Endodermal cell (in vitro differentiated cells): ENCODE measurements around the gene EEFSEC. TPM values are rescaled to one million over a fixed set of nuclear protein-coding genes. Genes with fewer than 3 reads are reported as not detected.
A peak's percentile ranks its signal among the peaks of the same experiment; 100 is the strongest.

Experiments
- DNase-seq: peaks from one replicate; pipeline ENCODE4 v3.0.0-alpha.2; 2017
- H3K27ac ChIP-seq: 2 replicates; pipeline ENCODE4 v1.5.1; 2013; ENCODE audit warnings: mild to moderate bottlenecking, low read depth, low read length, moderate library complexity
- H3K27me3 ChIP-seq: 2 replicates; pipeline ENCODE4 v1.6.1; 2013; ENCODE audit warnings: mild to moderate bottlenecking, low read length, moderate library complexity; ENCODE audit not compliant: insufficient read depth, control insufficient read depth, poor library complexity, severe bottlenecking
- H3K36me3 ChIP-seq: 2 replicates; pipeline ENCODE4 v1.7.0; 2013; ENCODE audit warnings: mild to moderate bottlenecking, low read length, moderate library complexity; ENCODE audit not compliant: control insufficient read depth, insufficient read depth
- H3K4me1 ChIP-seq: one replicate; pipeline ENCODE4 v1.7.0; 2013; ENCODE audit warnings: low read length; ENCODE audit not compliant: control insufficient read depth, insufficient read depth
- H3K4me3 ChIP-seq: 2 replicates; pipeline ENCODE4 v1.5.1; 2013; ENCODE audit warnings: mild to moderate bottlenecking, low read length, moderate library complexity
- H3K9ac ChIP-seq: 2 replicates; pipeline ENCODE4 v1.6.1; 2013; ENCODE audit warnings: mild to moderate bottlenecking, low read length, moderate library complexity; ENCODE audit not compliant: poor library complexity, severe bottlenecking; ENCODE audit errors: extremely low read depth
- H3K9me3 ChIP-seq: 2 replicates; pipeline ENCODE4 v1.6.1; 2013; ENCODE audit warnings: mild to moderate bottlenecking, low read length, moderate library complexity; ENCODE audit not compliant: control insufficient read depth
- H3K27ac Mint-ChIP-seq: 2 replicates; pipeline ENCODE4 v1.8.0; 2020; ENCODE audit warnings: mixed read lengths
- H3K27me3 Mint-ChIP-seq: 2 replicates; pipeline ENCODE4 v1.8.0; 2021; ENCODE audit warnings: mild to moderate bottlenecking, mixed read lengths; ENCODE audit not compliant: insufficient read depth
- H3K36me3 Mint-ChIP-seq: 2 replicates; pipeline ENCODE4 v1.8.0; 2020; ENCODE audit warnings: low read depth, mixed read lengths
- H3K4me1 Mint-ChIP-seq: 2 replicates; pipeline ENCODE4 v1.8.0; 2020; ENCODE audit warnings: mixed read lengths
- H3K4me3 Mint-ChIP-seq: 2 replicates; pipeline ENCODE4 v1.8.0; 2020; ENCODE audit warnings: mild to moderate bottlenecking, moderate library complexity, mixed read lengths
- H3K9me3 Mint-ChIP-seq: 2 replicates; pipeline ENCODE4 v1.8.0; 2020; ENCODE audit warnings: mild to moderate bottlenecking, mixed read lengths
- WGBS, 2 experiments: methylation state at CpG; one replicate each; pipeline versions ENCODE4 v1.1.5 to v1.1.7; 2013; ENCODE audit warnings: missing lambda C conversion rate in 2 of 2, mixed read lengths in 1 of 2; ENCODE audit not compliant: insufficient coverage in 1 of 2, insufficient read length in 1 of 2; 5-methylcytosine and 5-hydroxymethylcytosine counted together
- total RNA-seq, 2 donors: library from RNA; stranded (reverse); fragmentation: NEBNext Ultra II Directional in 1 of 2; extraction: Animal tissue kit (Norgen Biotek cat#: 25700) in 1 of 2; gene quantifications; 2 replicates in 1 of 2; 3 replicates in 1 of 2; pipeline ENCODE4 v1.2.1, GENCODE V29; 2021
- TF ChIP-seq, protein P1 (sequence below): fragments of 200-600 bp; sonication (generic); conservative IDR thresholded peaks from 2 replicates; pipeline ENCODE4 v1.5.0; 2021; ENCODE audit warnings: antibody characterized with exemption, mild to moderate bottlenecking

Gene EEFSEC
- total RNA-seq, 2 donors from 2014 or later: 11.9 to 15.8 TPM

DNA sequence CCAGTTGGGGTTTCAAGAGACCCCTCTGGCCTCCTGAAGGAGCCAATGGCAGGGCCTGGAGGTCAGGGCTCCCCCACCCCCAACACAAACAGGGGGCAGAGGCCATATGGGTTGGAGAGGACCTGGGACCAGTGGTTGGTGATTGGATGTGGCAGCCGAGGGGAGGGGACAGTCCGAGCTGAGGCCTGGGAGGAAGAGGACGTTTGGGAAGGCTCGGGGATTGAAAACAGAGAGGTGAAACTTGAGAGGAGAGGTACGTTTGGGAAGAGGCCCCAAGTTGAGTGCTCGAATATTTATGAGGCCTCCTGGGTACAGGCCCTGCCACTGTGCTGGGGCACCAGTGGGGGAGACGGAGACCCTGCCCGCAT, 259.7 kb downstream of the EEFSEC start:
- Mint-ChIP-seq H3K9me3 (no peaks in the 10 kb centered on the region), H3K27ac (peak overlapping the region; percentile 94), H3K4me3 (no peak overlapping the region), H3K4me1 (peaks cover 35% of the 10 kb centered on the region), H3K36me3 (no peaks in the 10 kb centered on the region), H3K27me3 (no peaks in the 10 kb centered on the region)
- peak; percentile 77 for DNase-seq
- no peaks in the 10 kb centered on the region for H3K9me3 ChIP-seq
- H3K36me3 ChIP-seq: no peaks in the 10 kb centered on the region
- H3K27me3 ChIP-seq: no peaks in the 10 kb centered on the region
- peaks cover 12% of the 10 kb centered on the region for H3K4me1 ChIP-seq
- TF ChIP-seq, protein P1, sequence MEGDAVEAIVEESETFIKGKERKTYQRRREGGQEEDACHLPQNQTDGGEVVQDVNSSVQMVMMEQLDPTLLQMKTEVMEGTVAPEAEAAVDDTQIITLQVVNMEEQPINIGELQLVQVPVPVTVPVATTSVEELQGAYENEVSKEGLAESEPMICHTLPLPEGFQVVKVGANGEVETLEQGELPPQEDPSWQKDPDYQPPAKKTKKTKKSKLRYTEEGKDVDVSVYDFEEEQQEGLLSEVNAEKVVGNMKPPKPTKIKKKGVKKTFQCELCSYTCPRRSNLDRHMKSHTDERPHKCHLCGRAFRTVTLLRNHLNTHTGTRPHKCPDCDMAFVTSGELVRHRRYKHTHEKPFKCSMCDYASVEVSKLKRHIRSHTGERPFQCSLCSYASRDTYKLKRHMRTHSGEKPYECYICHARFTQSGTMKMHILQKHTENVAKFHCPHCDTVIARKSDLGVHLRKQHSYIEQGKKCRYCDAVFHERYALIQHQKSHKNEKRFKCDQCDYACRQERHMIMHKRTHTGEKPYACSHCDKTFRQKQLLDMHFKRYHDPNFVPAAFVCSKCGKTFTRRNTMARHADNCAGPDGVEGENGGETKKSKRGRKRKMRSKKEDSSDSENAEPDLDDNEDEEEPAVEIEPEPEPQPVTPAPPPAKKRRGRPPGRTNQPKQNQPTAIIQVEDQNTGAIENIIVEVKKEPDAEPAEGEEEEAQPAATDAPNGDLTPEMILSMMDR: peak; percentile 0
- 78 to 90% methylated on average over 5 to 8 of the region's 8 CpGs for WGBS, 2 experiments
- H3K9ac ChIP-seq: no peak overlapping the region
- no peak overlapping the region for H3K4me3 ChIP-seq
- no peak overlapping the region for H3K27ac ChIP-seq

DNA sequence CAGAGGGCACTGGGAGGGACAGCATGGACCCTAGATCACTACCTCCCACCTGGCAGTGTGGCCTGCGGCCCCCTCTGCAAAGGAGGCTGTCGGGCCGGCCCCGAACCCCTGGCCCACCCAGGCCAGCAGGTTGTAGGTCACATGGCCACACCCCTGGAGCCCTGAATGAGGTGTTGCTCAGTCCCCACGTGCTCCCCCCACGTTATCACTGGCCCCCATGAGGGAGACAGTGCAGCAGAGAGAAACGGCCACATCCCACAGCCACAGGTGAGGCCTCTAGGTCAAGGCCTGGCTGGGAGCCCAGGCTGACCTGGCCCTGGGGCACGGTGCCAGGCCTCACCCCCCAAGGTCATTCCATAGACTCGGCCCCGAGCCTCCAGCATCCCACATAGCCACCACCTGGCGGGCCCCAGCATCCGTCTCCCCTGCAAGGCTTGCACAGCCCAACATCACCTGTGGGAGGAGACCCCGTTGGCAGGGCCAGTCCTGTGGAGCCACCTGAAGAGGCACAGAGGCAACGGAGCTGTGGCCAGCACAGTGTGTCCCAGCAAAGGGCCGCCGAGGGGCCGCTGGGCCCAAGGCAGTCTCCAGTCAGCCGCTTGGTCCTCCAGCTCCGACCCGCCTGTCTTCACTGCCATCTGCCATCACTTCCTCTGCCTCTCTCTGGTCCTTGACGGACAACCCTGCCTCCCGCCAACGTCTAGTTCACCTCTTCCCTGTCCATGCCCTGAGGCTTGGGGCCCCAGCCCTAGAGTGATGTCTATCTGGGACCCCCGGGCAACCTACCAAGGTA, 260.3 kb downstream of the EEFSEC start:
- WGBS, 2 experiments: 93 to 94% methylated on average over 17 to 24 of the region's 24 CpGs
- Mint-ChIP-seq H3K9me3 (no peaks in the 10 kb centered on the region), H3K36me3 (no peaks in the 10 kb centered on the region), H3K4me3 (no peak overlapping the region), H3K27me3 (no peaks in the 10 kb centered on the region), H3K27ac (no peak overlapping the region), H3K4me1 (peaks cover 32% of the 10 kb centered on the region)
- Histone ChIP-seq H3K27me3 (no peaks in the 10 kb centered on the region), H3K4me1 (peaks cover 12% of the 10 kb centered on the region), H3K36me3 (no peaks in the 10 kb centered on the region), H3K9ac (no peak overlapping the region), H3K9me3 (no peaks in the 10 kb centered on the region), H3K27ac (no peak overlapping the region), H3K4me3 (no peak overlapping the region)
- no peak for DNase-seq
- TF ChIP-seq, protein P1: no peak

DNA sequence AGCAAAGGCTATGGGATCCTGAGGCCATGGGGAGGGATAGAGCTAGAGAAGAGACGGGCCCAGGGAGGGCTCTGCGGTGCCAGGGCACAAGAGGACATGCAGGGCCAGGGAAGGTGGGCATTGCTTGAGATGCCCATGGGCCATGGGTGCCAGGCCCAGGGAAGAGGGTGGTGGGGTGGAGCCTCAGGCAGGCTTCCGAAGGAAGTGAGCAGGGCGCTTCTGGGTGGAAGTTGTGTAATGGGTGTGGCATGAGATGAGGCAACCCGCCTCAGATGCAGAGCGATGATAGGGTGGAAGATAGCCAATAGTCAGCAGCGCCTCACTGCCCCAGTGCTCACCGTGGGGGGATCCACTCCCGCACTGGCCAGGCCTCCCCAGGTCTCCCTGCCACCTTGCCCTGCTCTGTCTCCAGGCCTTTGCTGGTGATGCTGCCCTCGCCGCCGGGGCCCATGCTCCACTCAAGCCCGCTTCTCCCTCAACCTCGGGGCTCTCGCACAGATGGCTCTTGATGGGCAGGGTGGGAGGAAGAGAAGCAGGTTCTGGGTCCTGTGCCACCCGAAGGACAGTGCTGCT, 262.0 kb downstream of the EEFSEC start:
- no peaks in the 10 kb centered on the region for H3K27me3 Mint-ChIP-seq
- TF ChIP-seq, protein P1: no peak
- H3K36me3 Mint-ChIP-seq: no peaks in the 10 kb centered on the region
- no peak overlapping the region for H3K27ac Mint-ChIP-seq
- peaks cover 33% of the 10 kb centered on the region for H3K4me1 Mint-ChIP-seq
- H3K4me3 Mint-ChIP-seq: no peak overlapping the region
- Histone ChIP-seq H3K9me3 (no peaks in the 10 kb centered on the region), H3K27ac (no peak overlapping the region), H3K9ac (no peak overlapping the region), H3K27me3 (no peaks in the 10 kb centered on the region), H3K4me3 (no peak overlapping the region), H3K36me3 (no peaks in the 10 kb centered on the region), H3K4me1 (peaks cover 12% of the 10 kb centered on the region)
- WGBS, 2 experiments: 92 to 97% methylated on average over 10 to 16 of the region's 16 CpGs
- H3K9me3 Mint-ChIP-seq: peaks cover 3% of the 10 kb centered on the region
- DNase-seq: no peak
